GM23338 (cell line): ENCODE measurements around the gene ADGRG6. TPM values are rescaled to one million over a fixed set of nuclear protein-coding genes. Genes with fewer than 3 reads are reported as not detected.
"Not testable (repeated sequence)": the region's sequence is repeated elsewhere in the genome, so short reads cannot be mapped to it uniquely, and the experiment has no call there.

Experiments
- ATAC-seq: fragments of 200-7000 bp; cut with Tn5 transposase; 3 replicates; pipeline ENCODE4 v1.9.1; 2020
- DNase-seq: peaks from one replicate; pipeline ENCODE4 v3.0.0-alpha.2; 2015; ENCODE audit warnings: low spot score
- H2AFZ ChIP-seq: fragments of 200-600 bp; sonication (generic); 2 replicates; pipeline ENCODE4 v1.8.0; 2016; ENCODE audit warnings: antibody characterized with exemption, mild to moderate bottlenecking, moderate library complexity
- H3F3A ChIP-seq: fragments of 200-600 bp; sonication (generic); replicated peaks from 2 replicates; pipeline ENCODE4 v1.8.0; 2017; ENCODE audit warnings: antibody characterized with exemption, mixed run types, low read depth
- H3K27ac ChIP-seq: fragments of 200-600 bp; sonication (generic); 2 replicates; pipeline ENCODE4 v1.6.1; 2016; ENCODE audit warnings: low read depth
- H3K27me3 ChIP-seq: fragments of 200-600 bp; sonication (generic); 2 replicates; pipeline ENCODE4 v1.8.0; 2016; ENCODE audit warnings: mild to moderate bottlenecking, mixed run types, moderate library complexity; ENCODE audit not compliant: insufficient read depth
- H3K36me3 ChIP-seq: fragments of 200-600 bp; sonication (generic); 2 replicates; pipeline ENCODE4 v1.8.0; 2016; ENCODE audit warnings: mild to moderate bottlenecking; ENCODE audit not compliant: insufficient read depth
- H3K4me1 ChIP-seq: fragments of 200-600 bp; sonication (generic); 2 replicates; pipeline ENCODE4 v1.8.0; 2016; ENCODE audit warnings: mild to moderate bottlenecking, moderate library complexity; ENCODE audit not compliant: insufficient read depth
- H3K4me2 ChIP-seq: fragments of 200-600 bp; sonication (generic); 2 replicates; pipeline ENCODE4 v1.7.1; 2017; ENCODE audit warnings: mixed run types
- H3K4me3 ChIP-seq: fragments of 200-600 bp; sonication (generic); 2 replicates; pipeline ENCODE4 v1.6.1; 2016; ENCODE audit warnings: mixed run types
- H3K79me2 ChIP-seq: fragments of 200-600 bp; sonication (generic); replicated peaks from 2 replicates; pipeline ENCODE4 v1.8.0; 2017; ENCODE audit warnings: mild to moderate bottlenecking; ENCODE audit not compliant: insufficient read depth
- H3K9me2 ChIP-seq: fragments of 200-600 bp; sonication (generic); 2 replicates; pipeline ENCODE4 v1.8.0; 2017; ENCODE audit not compliant: insufficient read depth
- H4K20me1 ChIP-seq: fragments of 200-600 bp; sonication (generic); replicated peaks from 2 replicates; pipeline ENCODE4 v1.8.0; 2017; ENCODE audit warnings: mild to moderate bottlenecking; ENCODE audit not compliant: insufficient read depth
- H3K27ac Mint-ChIP-seq: 2 replicates; pipeline ENCODE4 v1.8.0; 2020; ENCODE audit warnings: inconsistent platforms, mild to moderate bottlenecking, moderate library complexity, mixed read lengths
- H3K27me3 Mint-ChIP-seq: 3 replicates; pipeline ENCODE4 v1.8.0; 2022; ENCODE audit warnings: low read depth, mild to moderate bottlenecking, moderate library complexity, mixed read lengths, inconsistent platforms; ENCODE audit not compliant: insufficient read depth, poor library complexity
- H3K36me3 Mint-ChIP-seq: 3 replicates; pipeline ENCODE4 v1.8.0; 2021; ENCODE audit warnings: low read depth, mild to moderate bottlenecking, inconsistent platforms, moderate library complexity, mixed read lengths
- H3K4me1 Mint-ChIP-seq: 3 replicates; pipeline ENCODE4 v1.8.0; 2020; ENCODE audit warnings: mild to moderate bottlenecking, inconsistent platforms, mixed read lengths
- H3K4me3 Mint-ChIP-seq: 3 replicates; pipeline ENCODE4 v1.8.0; 2021; ENCODE audit warnings: moderate library complexity, mild to moderate bottlenecking, inconsistent platforms, mixed read lengths
- H3K9me3 Mint-ChIP-seq: 3 replicates; pipeline ENCODE4 v1.8.0; 2020; ENCODE audit warnings: moderate library complexity, mild to moderate bottlenecking, inconsistent platforms, mixed read lengths
- CREB1 ChIP-seq: fragments of 250-450 bp; sonication (Bioruptor Pico); IDR thresholded peaks from 2 replicates; pipeline ENCODE4 v1.5.0; 2020; ENCODE audit warnings: low read depth, mild to moderate bottlenecking, moderate library complexity
- JUNB ChIP-seq: IDR thresholded peaks from one replicate; pipeline ENCODE4 v1.6.1; 2016; ENCODE audit warnings: antibody characterized with exemption; ENCODE audit not compliant: unreplicated experiment
- POLR2AphosphoS5 ChIP-seq: IDR thresholded peaks from 2 replicates; pipeline ENCODE4 v1.6.1; 2016; ENCODE audit warnings: antibody characterized with exemption, low read depth
- STAT1 ChIP-seq: IDR thresholded peaks from one replicate; pipeline ENCODE4 v1.6.1; 2016; ENCODE audit warnings: antibody characterized with exemption; ENCODE audit not compliant: unreplicated experiment
- ZNF114 ChIP-seq: fragments of 250-450 bp; sonication (Bioruptor Pico); IDR thresholded peaks from 2 replicates; pipeline ENCODE4 v1.5.0; 2020; ENCODE audit warnings: mild to moderate bottlenecking, moderate library complexity
- ZNF331 ChIP-seq: fragments of 250-450 bp; sonication (Bioruptor Pico); IDR thresholded peaks from 2 replicates; pipeline ENCODE4 v1.5.0; 2020; ENCODE audit warnings: low read depth, mild to moderate bottlenecking, moderate library complexity
- polyA plus RNA-seq: library from polyadenylated mRNA; unstranded; fragments of >200 nt; fragmentation: Nextera tagmentation; extraction: Ambion mirVana; gene quantifications from 2 replicates; pipeline ENCODE4 v1.2.1, GENCODE V29; 2016
- total RNA-seq: library from RNA; depleted of rRNA; stranded (reverse); fragments of >200 nt; shearing (Covaris generic); gene quantifications from 2 replicates; pipeline ENCODE4 v1.2.3, GENCODE V29; 2014
- TF ChIP-seq, protein P1 (sequence below): IDR thresholded peaks from 2 replicates; pipeline ENCODE4 v1.6.1; 2016; ENCODE audit warnings: antibody characterized with exemption
- TF ChIP-seq, protein P2 (sequence below): fragments of 250-450 bp; sonication (Bioruptor Pico); IDR thresholded peaks from 2 replicates; pipeline ENCODE4 v1.5.0; 2020; ENCODE audit warnings: mild to moderate bottlenecking, moderate library complexity

ADGRG6 gene
- total and polyA plus RNA-seq, 2 experiments from 2014 or later: 1.3 to 7.7 TPM

DNA sequence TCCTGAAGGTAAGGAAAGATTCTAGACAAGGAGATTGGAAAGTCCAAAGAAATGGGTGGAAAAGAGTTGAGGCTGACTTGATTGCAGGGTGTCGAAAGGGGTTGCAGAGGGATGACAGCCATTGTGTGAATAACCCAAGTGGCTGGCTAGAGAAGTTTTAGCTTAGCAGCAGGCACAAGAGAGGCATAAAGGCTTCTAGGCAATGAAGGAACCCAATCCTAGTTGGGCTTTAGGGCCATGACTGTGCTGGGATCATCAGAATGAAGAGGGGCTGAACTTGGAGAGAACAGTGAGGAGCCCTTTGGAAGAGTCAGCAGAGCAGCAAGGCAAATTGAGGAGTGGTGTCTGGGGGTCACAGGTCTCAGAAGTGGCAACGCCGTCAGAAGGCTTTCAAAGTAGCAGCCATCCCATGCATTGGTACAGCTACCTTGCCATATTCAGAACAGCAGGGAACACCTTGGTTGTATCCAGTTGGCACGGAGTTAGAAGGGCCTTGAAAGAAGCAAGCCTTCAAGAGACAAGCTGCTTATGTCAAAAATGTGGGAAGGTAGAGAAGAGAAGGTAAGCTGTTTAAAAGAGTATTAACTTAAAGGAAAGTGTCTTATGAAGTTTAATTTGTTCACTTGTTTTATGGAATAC, 146.4 kb downstream of the ADGRG6 start:
- DNase-seq (no peak), ATAC-seq (no peak)
- Histone ChIP-seq H3K4me2 (no peak overlapping the region), H3F3A (no peaks in the 10 kb centered on the region), H2AFZ (no peak overlapping the region), H3K36me3 (no peaks in the 10 kb centered on the region), H3K4me1 (peaks cover 16% of the 10 kb centered on the region), H3K4me3 (no peak overlapping the region), H3K9me2 (peaks cover 5% of the 10 kb centered on the region; the same call in 1 of the 2 replicates), H4K20me1 (no peaks in the 10 kb centered on the region), H3K27ac (no peak overlapping the region), H3K27me3 (no peaks in the 10 kb centered on the region), H3K79me2 (no peaks in the 10 kb centered on the region)
- Mint-ChIP-seq H3K4me1 (peaks cover 20% of the 10 kb centered on the region), H3K27me3 (peaks cover 1% of the 10 kb centered on the region), H3K36me3 (no peaks in the 10 kb centered on the region), H3K27ac (no peak overlapping the region), H3K9me3 (no peaks in the 10 kb centered on the region; the same call in 1 of the 3 replicates), H3K4me3 (no peak overlapping the region)
- no peak for TF ChIP-seq ZNF114 (CRISPR knock-in tag)
- TF ChIP-seq, protein P1, sequence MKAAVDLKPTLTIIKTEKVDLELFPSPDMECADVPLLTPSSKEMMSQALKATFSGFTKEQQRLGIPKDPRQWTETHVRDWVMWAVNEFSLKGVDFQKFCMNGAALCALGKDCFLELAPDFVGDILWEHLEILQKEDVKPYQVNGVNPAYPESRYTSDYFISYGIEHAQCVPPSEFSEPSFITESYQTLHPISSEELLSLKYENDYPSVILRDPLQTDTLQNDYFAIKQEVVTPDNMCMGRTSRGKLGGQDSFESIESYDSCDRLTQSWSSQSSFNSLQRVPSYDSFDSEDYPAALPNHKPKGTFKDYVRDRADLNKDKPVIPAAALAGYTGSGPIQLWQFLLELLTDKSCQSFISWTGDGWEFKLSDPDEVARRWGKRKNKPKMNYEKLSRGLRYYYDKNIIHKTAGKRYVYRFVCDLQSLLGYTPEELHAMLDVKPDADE: no peak
- TF ChIP-seq ZNF331 (CRISPR knock-in tag): no peak
- no peak for TF ChIP-seq STAT1

DNA sequence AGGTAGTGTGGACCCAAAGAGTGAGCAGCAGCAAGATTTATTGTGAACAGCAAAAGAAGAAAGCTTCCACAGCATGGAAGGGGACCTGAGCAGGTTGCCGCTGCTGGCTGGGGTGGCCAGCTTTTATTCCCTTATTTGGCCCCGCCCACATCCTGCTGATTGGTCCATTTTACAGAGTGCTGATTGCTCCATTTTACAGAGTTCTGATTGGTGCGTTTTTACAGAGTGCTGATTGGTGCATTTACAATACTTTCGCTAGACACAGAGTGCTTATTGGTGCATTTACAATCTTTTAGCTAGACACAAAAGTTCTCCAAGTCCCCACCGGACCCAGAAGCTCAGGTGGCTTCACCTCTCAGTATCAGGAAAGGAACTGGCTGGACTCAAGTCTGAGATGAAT, 149.0 kb downstream of the ADGRG6 start:
- not testable (repeated sequence) for H3K27ac ChIP-seq, H3F3A ChIP-seq, ATAC-seq, H4K20me1 ChIP-seq, H3K4me2 ChIP-seq, DNase-seq, H3K79me2 ChIP-seq, H3K9me3 Mint-ChIP-seq, H3K4me1 Mint-ChIP-seq, H2AFZ ChIP-seq, H3K36me3 ChIP-seq, H3K4me3 ChIP-seq, H3K27me3 ChIP-seq, H3K4me1 ChIP-seq, H3K36me3 Mint-ChIP-seq, H3K27me3 Mint-ChIP-seq, H3K27ac Mint-ChIP-seq, H3K9me2 ChIP-seq, H3K4me3 Mint-ChIP-seq

DNA sequence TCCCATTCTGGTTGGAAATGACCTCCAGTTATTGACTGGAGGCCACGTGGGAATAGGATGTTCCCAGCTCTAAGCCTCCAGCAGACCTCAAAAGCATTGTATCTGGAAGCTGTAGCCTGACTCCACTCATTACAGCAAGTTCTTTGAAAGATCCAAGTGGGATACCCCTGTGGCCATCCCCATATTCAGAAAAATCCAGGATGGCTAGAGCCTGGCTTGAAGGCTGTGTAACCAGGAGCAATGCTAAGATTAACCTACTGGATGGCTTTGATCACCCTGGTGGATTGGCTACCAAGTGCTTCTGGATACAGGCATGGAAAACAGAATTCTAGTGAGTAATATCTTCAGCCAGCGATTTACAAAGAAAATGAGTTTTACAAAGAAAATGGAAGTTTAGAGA, 151.2 kb downstream of the ADGRG6 start:
- H3K27me3 ChIP-seq: no peaks in the 10 kb centered on the region
- H3K36me3 Mint-ChIP-seq: no peaks in the 10 kb centered on the region
- H4K20me1 ChIP-seq: no peaks in the 10 kb centered on the region
- no peaks in the 10 kb centered on the region for H3F3A ChIP-seq
- no peak overlapping the region for H3K4me2 ChIP-seq
- H3K9me3 Mint-ChIP-seq: no peaks in the 10 kb centered on the region; the same call in 1 of the 3 replicates
- no peak overlapping the region for H3K27ac ChIP-seq
- no peaks in the 10 kb centered on the region for H3K79me2 ChIP-seq
- DNase-seq: no peak
- no peak overlapping the region for H3K4me3 ChIP-seq
- H2AFZ ChIP-seq: no peak overlapping the region
- H3K4me1 Mint-ChIP-seq: no peaks in the 10 kb centered on the region; the same call in 2 of the 3 replicates
- H3K36me3 ChIP-seq: no peaks in the 10 kb centered on the region
- no peaks in the 10 kb centered on the region for H3K4me1 ChIP-seq
- H3K9me2 ChIP-seq: peaks cover 5% of the 10 kb centered on the region; the same call in 1 of the 2 replicates
- ATAC-seq: no peak
- H3K27me3 Mint-ChIP-seq: peaks cover 1% of the 10 kb centered on the region
- no peak overlapping the region for H3K27ac Mint-ChIP-seq
- no peak overlapping the region for H3K4me3 Mint-ChIP-seq
- TF ChIP-seq JUNB (no peak), POLR2AphosphoS5 (no peak), CREB1 (CRISPR knock-in tag) (no peak), ZNF331 (CRISPR knock-in tag) (no peak)
- TF ChIP-seq, protein P1: no peak
- TF ChIP-seq, protein P2, sequence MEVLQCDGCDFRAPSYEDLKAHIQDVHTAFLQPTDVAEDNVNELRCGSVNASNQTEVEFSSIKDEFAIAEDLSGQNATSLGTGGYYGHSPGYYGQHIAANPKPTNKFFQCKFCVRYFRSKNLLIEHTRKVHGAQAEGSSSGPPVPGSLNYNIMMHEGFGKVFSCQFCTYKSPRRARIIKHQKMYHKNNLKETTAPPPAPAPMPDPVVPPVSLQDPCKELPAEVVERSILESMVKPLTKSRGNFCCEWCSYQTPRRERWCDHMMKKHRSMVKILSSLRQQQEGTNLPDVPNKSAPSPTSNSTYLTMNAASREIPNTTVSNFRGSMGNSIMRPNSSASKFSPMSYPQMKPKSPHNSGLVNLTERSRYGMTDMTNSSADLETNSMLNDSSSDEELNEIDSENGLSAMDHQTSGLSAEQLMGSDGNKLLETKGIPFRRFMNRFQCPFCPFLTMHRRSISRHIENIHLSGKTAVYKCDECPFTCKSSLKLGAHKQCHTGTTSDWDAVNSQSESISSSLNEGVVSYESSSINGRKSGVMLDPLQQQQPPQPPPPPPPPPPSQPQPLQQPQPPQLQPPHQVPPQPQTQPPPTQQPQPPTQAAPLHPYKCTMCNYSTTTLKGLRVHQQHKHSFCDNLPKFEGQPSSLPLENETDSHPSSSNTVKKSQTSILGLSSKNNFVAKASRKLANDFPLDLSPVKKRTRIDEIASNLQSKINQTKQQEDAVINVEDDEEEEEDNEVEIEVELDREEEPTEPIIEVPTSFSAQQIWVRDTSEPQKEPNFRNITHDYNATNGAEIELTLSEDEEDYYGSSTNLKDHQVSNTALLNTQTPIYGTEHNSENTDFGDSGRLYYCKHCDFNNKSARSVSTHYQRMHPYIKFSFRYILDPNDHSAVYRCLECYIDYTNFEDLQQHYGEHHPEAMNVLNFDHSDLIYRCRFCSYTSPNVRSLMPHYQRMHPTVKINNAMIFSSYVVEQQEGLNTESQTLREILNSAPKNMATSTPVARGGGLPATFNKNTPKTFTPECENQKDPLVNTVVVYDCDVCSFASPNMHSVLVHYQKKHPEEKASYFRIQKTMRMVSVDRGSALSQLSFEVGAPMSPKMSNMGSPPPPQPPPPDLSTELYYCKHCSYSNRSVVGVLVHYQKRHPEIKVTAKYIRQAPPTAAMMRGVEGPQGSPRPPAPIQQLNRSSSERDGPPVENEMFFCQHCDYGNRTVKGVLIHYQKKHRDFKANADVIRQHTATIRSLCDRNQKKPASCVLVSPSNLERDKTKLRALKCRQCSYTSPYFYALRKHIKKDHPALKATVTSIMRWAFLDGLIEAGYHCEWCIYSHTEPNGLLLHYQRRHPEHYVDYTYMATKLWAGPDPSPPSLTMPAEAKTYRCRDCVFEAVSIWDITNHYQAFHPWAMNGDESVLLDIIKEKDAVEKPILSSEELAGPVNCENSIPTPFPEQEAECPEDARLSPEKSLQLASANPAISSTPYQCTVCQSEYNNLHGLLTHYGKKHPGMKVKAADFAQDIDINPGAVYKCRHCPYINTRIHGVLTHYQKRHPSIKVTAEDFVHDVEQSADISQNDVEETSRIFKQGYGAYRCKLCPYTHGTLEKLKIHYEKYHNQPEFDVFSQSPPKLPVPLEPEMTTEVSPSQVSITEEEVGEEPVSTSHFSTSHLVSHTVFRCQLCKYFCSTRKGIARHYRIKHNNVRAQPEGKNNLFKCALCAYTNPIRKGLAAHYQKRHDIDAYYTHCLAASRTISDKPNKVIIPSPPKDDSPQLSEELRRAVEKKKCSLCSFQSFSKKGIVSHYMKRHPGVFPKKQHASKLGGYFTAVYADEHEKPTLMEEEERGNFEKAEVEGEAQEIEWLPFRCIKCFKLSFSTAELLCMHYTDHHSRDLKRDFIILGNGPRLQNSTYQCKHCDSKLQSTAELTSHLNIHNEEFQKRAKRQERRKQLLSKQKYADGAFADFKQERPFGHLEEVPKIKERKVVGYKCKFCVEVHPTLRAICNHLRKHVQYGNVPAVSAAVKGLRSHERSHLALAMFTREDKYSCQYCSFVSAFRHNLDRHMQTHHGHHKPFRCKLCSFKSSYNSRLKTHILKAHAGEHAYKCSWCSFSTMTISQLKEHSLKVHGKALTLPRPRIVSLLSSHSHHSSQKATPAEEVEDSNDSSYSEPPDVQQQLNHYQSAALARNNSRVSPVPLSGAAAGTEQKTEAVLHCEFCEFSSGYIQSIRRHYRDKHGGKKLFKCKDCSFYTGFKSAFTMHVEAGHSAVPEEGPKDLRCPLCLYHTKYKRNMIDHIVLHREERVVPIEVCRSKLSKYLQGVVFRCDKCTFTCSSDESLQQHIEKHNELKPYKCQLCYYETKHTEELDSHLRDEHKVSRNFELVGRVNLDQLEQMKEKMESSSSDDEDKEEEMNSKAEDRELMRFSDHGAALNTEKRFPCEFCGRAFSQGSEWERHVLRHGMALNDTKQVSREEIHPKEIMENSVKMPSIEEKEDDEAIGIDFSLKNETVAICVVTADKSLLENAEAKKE (CRISPR knock-in tag): no peak
